CD4-positive, alpha-beta T cell treated with Interleukin-21 for 1 hour (primary cell): ENCODE measurements around the gene CISD3.

ENCODE experiments used
- DNase-seq: peaks from one replicate; pipeline ENCODE4 v3.0.0-alpha.2; 2020

CISD3 gene

GRCh38 chr17:38779965-38780752, 50.0 kb downstream of the CISD3 start:
- DNase-seq, result no peak

GRCh38 chr17:38783227-38783626, 53.1 kb downstream of the CISD3 start:
- DNase-seq, result no peak
